K562 (cell line): Measurements from ENCODE around the gene MIDN. TPM values are rescaled to one million over a fixed set of nuclear protein-coding genes. Genes with fewer than 3 reads are reported as not detected.

ENCODE experiments used
- HNRNPL ChIP-seq: fragments of 200-400 bp; formaldehyde crosslinking; IDR thresholded peaks from 2 replicates; pipeline ENCODE4 v1.6.1; 2017; ENCODE audit warnings: low read depth, mild to moderate bottlenecking, low read length
- KAT2B ChIP-seq: IDR thresholded peaks from one replicate; pipeline ENCODE4 v1.6.1; 2012; ENCODE audit warnings: low read depth, mild to moderate bottlenecking, control low read depth, inconsistent platforms, low read length, moderate library complexity
- SMAD3 ChIP-seq: fragments of 450-650 bp; formaldehyde crosslinking; conservative IDR thresholded peaks from 2 replicates; pipeline ENCODE4 v1.4.0; 2020; ENCODE audit warnings: mild to moderate bottlenecking
- SP1 ChIP-seq: sonication (generic); formaldehyde crosslinking; IDR thresholded peaks from 2 replicates; pipeline ENCODE4 v1.8.1; 2022; ENCODE audit warnings: mild to moderate bottlenecking, missing genetic modification reagents
- ZNF282 ChIP-seq: sonication (generic); formaldehyde crosslinking; IDR thresholded peaks from 2 replicates; pipeline ENCODE4 v1.8.1; 2023; ENCODE audit warnings: missing genetic modification reagents
- ZNF830 ChIP-seq: fragments of 250-450 bp; sonication (Bioruptor Pico); IDR thresholded peaks from 2 replicates; pipeline ENCODE4 v1.5.0; 2021; ENCODE audit warnings: mild to moderate bottlenecking
- polyA plus RNA-seq, 8 experiments: library from polyadenylated mRNA; depleted of rRNA in 4 of 8; stranded (reverse) in 5 of 8; unstranded in 3 of 8; fragments of >200 nt; fragmentation: Nextera tagmentation in 2 of 8; fragmentation: Illumina TruSeq in 1 of 8; extraction: Ambion mirVana in 2 of 8; extraction: Trizol in 1 of 8; gene quantifications; 2 replicates each; pipeline versions ENCODE4 v1.2.1 to v1.2.3, GENCODE V29; 2011 to 2014; ENCODE audit warnings: inconsistent platforms in 1 of 8, missing spikeins in 1 of 8
- total RNA-seq, 7 experiments: library from RNA; depleted of rRNA in 6 of 7; stranded (reverse); fragments of >200 nt in 6 of 7; fragmentation: Illumina TruSeq in 2 of 7; extraction: Trizol in 2 of 7; gene quantifications; 2 replicates each; pipeline versions ENCODE4 v1.2.1 to v1.2.3, GENCODE V29; 2011 to 2021; ENCODE audit warnings: low replicate concordance in 1 of 7
- TF ChIP-seq, protein P1 (sequence below): fragments of 450-650 bp; formaldehyde crosslinking; IDR thresholded peaks from 2 replicates; pipeline ENCODE4 v1.4.0; 2020; ENCODE audit warnings: mild to moderate bottlenecking, moderate library complexity
- TF ChIP-seq, protein P2 (sequence below), 3 experiments: fragments of 200-800 bp in 1 of 3; fragments of 250-450 bp in 1 of 3; fragments of 450-650 bp in 1 of 3; sonication (Bioruptor Pico) in 1 of 3; sonication (Bioruptor generic) in 1 of 3; formaldehyde crosslinking in 1 of 3; IDR thresholded peaks; 2 replicates each; pipeline versions ENCODE4 v1.6.1 to v1.8.0; 2016 to 2022; ENCODE audit warnings: mild to moderate bottlenecking in 2 of 3, missing genetic modification characterization in 2 of 3, missing compliant biosample characterization in 1 of 3, moderate library complexity in 1 of 3
- TF ChIP-seq, protein P3 (sequence below): fragments of 250-450 bp; sonication (Bioruptor Pico); IDR thresholded peaks from 2 replicates; pipeline ENCODE4 v1.4.0; 2020

Gene MIDN
- total and polyA plus RNA-seq, 9 of the 15 experiments (the other 6 are each of a cell fraction or from before 2014, with no cell fraction given), result 0.17 to 120 (median 10.1) TPM

DNA sequence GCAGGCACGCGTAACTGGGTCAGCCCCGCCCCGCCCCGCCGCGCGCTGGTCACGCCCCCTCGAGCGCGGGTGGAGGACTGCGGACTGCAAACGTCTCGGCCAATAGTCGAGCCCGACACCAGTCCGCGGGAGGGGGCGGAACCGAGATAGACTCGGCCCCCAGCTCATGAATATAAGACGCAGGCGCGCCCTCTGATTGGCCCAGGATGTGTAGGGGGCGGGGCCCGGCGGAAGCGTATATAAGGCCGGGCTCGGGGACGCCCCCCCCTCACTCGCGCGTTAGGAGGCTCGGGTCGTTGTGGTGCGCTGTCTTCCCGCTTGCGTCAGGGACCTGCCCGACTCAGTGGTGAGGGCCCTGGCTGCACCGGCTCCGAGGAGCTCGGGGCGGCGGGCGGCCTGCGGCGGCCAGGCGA, 20.7 kb downstream of the MIDN start, which contains the start of gene CIRBP (continued):
- TF ChIP-seq, protein P1, sequence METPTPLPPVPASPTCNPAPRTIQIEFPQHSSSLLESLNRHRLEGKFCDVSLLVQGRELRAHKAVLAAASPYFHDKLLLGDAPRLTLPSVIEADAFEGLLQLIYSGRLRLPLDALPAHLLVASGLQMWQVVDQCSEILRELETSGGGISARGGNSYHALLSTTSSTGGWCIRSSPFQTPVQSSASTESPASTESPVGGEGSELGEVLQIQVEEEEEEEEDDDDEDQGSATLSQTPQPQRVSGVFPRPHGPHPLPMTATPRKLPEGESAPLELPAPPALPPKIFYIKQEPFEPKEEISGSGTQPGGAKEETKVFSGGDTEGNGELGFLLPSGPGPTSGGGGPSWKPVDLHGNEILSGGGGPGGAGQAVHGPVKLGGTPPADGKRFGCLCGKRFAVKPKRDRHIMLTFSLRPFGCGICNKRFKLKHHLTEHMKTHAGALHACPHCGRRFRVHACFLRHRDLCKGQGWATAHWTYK (CRISPR knock-in tag), result no peak
- TF ChIP-seq ZNF282 (CRISPR knock-in tag) (no peak), HNRNPL (peak; percentile 92), SP1 (CRISPR knock-in tag) (peak; percentile 96), ZNF830 (no peak), KAT2B (no peak), SMAD3 (no peak)
- TF ChIP-seq, protein P2, sequence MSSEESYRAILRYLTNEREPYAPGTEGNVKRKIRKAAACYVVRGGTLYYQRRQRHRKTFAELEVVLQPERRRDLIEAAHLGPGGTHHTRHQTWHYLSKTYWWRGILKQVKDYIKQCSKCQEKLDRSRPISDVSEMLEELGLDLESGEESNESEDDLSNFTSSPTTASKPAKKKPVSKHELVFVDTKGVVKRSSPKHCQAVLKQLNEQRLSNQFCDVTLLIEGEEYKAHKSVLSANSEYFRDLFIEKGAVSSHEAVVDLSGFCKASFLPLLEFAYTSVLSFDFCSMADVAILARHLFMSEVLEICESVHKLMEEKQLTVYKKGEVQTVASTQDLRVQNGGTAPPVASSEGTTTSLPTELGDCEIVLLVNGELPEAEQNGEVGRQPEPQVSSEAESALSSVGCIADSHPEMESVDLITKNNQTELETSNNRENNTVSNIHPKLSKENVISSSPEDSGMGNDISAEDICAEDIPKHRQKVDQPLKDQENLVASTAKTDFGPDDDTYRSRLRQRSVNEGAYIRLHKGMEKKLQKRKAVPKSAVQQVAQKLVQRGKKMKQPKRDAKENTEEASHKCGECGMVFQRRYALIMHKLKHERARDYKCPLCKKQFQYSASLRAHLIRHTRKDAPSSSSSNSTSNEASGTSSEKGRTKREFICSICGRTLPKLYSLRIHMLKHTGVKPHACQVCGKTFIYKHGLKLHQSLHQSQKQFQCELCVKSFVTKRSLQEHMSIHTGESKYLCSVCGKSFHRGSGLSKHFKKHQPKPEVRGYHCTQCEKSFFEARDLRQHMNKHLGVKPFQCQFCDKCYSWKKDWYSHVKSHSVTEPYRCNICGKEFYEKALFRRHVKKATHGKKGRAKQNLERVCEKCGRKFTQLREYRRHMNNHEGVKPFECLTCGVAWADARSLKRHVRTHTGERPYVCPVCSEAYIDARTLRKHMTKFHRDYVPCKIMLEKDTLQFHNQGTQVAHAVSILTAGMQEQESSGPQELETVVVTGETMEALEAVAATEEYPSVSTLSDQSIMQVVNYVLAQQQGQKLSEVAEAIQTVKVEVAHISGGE (CRISPR knock-in tag; IDR thresholded peaks at IDR 0.05), result no peak
- TF ChIP-seq, protein P3, sequence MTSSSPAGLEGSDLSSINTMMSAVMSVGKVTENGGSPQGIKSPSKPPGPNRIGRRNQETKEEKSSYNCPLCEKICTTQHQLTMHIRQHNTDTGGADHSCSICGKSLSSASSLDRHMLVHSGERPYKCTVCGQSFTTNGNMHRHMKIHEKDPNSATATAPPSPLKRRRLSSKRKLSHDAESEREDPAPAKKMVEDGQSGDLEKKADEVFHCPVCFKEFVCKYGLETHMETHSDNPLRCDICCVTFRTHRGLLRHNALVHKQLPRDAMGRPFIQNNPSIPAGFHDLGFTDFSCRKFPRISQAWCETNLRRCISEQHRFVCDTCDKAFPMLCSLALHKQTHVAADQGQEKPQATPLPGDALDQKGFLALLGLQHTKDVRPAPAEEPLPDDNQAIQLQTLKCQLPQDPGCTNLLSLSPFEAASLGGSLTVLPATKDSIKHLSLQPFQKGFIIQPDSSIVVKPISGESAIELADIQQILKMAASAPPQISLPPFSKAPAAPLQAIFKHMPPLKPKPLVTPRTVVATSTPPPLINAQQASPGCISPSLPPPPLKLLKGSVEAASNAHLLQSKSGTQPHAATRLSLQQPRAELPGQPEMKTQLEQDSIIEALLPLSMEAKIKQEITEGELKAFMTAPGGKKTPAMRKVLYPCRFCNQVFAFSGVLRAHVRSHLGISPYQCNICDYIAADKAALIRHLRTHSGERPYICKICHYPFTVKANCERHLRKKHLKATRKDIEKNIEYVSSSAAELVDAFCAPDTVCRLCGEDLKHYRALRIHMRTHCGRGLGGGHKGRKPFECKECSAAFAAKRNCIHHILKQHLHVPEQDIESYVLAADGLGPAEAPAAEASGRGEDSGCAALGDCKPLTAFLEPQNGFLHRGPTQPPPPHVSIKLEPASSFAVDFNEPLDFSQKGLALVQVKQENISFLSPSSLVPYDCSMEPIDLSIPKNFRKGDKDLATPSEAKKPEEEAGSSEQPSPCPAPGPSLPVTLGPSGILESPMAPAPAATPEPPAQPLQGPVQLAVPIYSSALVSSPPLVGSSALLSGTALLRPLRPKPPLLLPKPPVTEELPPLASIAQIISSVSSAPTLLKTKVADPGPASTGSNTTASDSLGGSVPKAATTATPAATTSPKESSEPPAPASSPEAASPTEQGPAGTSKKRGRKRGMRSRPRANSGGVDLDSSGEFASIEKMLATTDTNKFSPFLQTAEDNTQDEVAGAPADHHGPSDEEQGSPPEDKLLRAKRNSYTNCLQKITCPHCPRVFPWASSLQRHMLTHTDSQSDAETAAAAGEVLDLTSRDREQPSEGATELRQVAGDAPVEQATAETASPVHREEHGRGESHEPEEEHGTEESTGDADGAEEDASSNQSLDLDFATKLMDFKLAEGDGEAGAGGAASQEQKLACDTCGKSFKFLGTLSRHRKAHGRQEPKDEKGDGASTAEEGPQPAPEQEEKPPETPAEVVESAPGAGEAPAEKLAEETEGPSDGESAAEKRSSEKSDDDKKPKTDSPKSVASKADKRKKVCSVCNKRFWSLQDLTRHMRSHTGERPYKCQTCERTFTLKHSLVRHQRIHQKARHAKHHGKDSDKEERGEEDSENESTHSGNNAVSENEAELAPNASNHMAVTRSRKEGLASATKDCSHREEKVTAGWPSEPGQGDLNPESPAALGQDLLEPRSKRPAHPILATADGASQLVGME (CRISPR knock-in tag), result no peak
